ENCODE results near the gene MLXIP. TPM values are rescaled to one million over a fixed set of nuclear protein-coding genes. Genes with fewer than 3 reads are reported as not detected.

Gene MLXIP
- total RNA-seq, 3 donors from 2014 or later: 194 to 230 (median 201) TPM

DNA sequence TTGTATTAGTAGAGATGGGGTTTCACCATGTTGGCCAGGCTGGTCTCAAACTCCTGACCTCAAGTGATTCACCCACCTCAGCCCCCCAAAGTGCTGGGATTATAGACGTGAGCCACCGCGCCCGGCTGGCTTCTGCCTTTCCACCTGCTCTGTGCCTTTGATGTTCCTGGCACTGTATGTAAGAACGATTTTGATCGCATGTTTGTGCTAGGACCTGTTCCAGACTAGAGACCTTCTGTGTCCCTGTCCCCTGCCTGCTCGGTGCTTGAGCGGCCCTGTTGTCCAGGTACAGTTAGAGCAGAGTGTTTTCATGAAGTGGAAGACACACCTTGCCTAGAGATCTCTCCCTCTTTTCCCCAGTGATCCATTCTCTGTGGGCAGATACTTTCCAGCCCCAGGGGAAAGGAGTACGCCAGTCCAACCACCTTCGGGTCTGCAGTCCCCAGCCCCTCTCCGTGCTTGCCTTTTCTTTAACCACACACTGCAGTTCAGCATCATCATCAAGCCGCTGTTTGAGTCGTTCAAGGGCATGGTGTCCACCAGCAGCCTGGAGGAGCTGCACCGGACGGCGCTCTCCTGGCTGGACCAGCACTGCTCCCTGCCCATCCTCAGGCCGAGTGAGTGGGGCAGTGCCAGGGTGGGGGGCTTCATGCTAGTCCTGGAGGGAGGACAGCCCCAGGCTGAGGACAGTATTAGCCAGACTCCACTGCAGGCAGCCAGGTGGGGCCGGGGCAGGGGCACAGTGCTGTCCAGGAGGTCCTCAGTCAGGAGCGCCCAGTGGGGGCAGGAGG, 62.1 kb downstream of the MLXIP start:
- TF ChIP-seq CTCF (IDR thresholded peaks at IDR 0.05): no peak
- intact Hi-C loops (cut with DNase I, micrococcal nuclease): no loop called here
- Histone ChIP-seq H3K9me3 (no peaks in the 10 kb centered on the region), H3K4me3 (no peak overlapping the region), H3K36me3 (ENCODE audit: low read depth) (peaks cover 15% of the 10 kb centered on the region), H3K4me1 (ENCODE audit: low read depth) (no peaks in the 10 kb centered on the region)
- ATAC-seq (no peak), DNase-seq (no peak)

DNA sequence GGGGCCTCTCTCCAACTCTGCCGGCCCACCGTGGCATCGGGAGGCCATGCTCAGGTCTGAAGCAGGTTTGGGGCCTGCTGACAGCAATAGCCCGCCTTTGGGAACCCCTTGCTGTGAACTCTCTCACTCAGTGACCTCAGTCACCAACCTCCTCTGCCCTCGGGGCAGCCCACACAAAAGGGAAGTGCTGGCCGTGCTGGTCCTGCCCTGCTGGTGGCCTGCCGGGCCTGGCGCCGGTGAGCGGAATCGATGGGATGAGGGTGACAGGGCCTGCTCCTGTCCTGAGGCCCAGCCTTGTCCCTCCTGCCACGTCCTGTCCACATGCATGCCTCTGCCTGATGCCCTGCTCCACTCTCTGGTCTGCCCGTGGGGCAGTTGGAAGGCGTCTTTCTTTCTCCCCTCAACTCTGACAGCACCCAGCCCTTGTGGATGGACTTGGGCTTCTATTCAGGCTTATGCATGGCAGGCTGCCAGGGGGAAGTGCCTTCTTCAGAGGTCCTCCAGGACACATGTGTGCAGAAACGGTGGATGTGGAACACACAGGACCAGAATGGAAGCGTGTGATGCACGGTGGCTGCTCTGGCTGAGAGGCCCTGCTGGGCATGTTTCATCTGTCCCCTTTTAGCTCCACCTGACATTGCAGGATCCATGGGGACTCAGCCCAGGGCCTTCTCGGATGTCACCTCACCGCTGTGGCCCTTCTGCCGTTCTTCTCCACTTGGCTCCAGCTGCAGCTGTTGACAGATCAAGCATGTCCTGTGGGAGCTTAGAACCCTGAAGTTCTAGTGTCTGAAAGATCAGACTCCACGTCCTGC, 63.6 kb downstream of the MLXIP start:
- Histone ChIP-seq H3K36me3 (ENCODE audit: low read depth) (peaks cover 15% of the 10 kb centered on the region), H3K9me3 (no peaks in the 10 kb centered on the region), H3K4me3 (no peak overlapping the region), H3K4me1 (ENCODE audit: low read depth) (no peaks in the 10 kb centered on the region)
- DNase-seq (peak in 1 of 3 donors; percentile 37), ATAC-seq (no peak)
- intact Hi-C loops (cut with DNase I, micrococcal nuclease): no loop called here
- TF ChIP-seq CTCF (IDR thresholded peaks at IDR 0.05): no peak

- peaks cover 15% of the 10 kb centered on the region for H3K36me3 ChIP-seq (ENCODE audit: low read depth)
- TF ChIP-seq CTCF (IDR thresholded peaks at IDR 0.05): no peak
- DNase-seq: no peak
- H3K9me3 ChIP-seq: no peaks in the 10 kb centered on the region
- no peak for ATAC-seq
- intact Hi-C loops (cut with DNase I, micrococcal nuclease): no loop called here
- no peak overlapping the region for H3K4me3 ChIP-seq
- H3K4me1 ChIP-seq (ENCODE audit: low read depth): no peaks in the 10 kb centered on the region
These were observed 64.3 kb downstream of the MLXIP start for GRCh38 chr12:122142857-122143256.

- DNase-seq (no peak), ATAC-seq (no peak)
- no peak for TF ChIP-seq CTCF (IDR thresholded peaks at IDR 0.05)
- Histone ChIP-seq H3K4me3 (no peak overlapping the region), H3K36me3 (ENCODE audit: low read depth) (peaks cover 15% of the 10 kb centered on the region), H3K4me1 (ENCODE audit: low read depth) (no peaks in the 10 kb centered on the region), H3K9me3 (no peaks in the 10 kb centered on the region)
- intact Hi-C loops (cut with DNase I, micrococcal nuclease): no loop called here
These were observed 66.3 kb downstream of the MLXIP start for GRCh38 chr12:122144885-122145284.

DNA sequence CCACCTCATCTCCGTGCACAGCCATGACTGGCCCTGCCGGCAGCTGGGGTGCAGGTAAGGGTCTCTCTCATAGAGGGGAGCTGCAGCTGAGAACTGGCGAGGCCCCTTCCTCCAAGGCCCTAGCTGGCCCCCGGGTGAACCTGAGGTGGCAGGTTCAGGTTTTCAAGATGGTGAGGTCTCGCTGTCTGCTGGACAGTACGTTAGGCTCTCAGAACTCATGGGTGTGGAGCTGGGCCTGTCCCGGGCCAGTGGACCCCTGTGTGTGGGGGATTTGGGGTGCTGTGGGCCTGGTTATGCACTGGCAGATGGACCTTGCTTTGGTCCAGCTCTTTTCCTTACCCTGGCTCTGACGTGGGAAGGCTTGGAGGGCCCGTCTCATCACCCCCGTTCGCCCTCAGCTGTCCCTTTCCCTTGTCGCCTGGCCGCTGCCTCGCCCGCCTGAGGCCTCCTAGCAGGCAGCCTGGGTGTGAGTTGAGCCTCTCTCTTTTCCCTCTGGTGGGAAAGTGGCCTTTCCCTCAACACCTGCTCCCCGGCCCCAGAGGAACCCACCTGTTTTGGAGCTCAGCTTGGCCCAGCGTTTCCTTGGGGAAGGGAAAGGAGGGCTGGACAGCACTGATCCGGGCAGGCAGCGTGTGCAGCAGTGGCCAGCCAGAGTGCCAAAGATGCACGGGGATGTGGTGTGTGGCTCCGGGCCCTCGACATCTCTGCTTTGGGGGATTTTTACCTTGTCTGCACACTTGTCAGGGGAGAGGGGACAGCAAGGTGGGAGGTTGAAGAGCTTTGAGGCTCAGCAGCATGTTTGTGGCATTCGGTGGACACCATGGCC, 67.2 kb downstream of the MLXIP start:
- Histone ChIP-seq H3K4me3 (no peak overlapping the region), H3K36me3 (ENCODE audit: low read depth) (peaks cover 15% of the 10 kb centered on the region), H3K9me3 (no peaks in the 10 kb centered on the region), H3K4me1 (ENCODE audit: low read depth) (no peaks in the 10 kb centered on the region)
- intact Hi-C loops (cut with DNase I, micrococcal nuclease): no loop called here
- ATAC-seq (no peak), DNase-seq (no peak)
- TF ChIP-seq CTCF (IDR thresholded peaks at IDR 0.05): no peak

Data from mucosa of descending colon (tissue), 3 donors.